Vagina (tissue), 2 donors: ENCODE results near the gene COL27A1. TPM values are rescaled to one million over a fixed set of nuclear protein-coding genes. Genes with fewer than 3 reads are reported as not detected.

ENCODE experiments used
- DNase-seq, 2 donors: peaks; one replicate each; pipeline ENCODE4 v3.0.0-alpha.2; 2017; ENCODE audit errors: extremely low spot score in 2 of 2
- H3K27ac ChIP-seq: fragments of 200-600 bp; sonication (generic); one replicate; pipeline ENCODE4 v1.5.1; 2019
- H3K27me3 ChIP-seq: fragments of 200-600 bp; sonication (generic); one replicate; pipeline ENCODE4 v1.5.1; 2019
- H3K36me3 ChIP-seq, 2 donors: fragments of 200-600 bp; sonication (generic); one replicate each; pipeline ENCODE4 v1.5.1; 2017 to 2019
- H3K4me1 ChIP-seq: fragments of 200-600 bp; sonication (generic); one replicate; pipeline ENCODE4 v1.5.1; 2019
- H3K4me3 ChIP-seq, 2 donors: fragments of 200-600 bp; sonication (generic); 1 replicate in 1 of 2; 2 replicates in 1 of 2; pipeline ENCODE4 v1.5.1; 2016 to 2019
- H3K9me3 ChIP-seq: fragments of 200-600 bp; sonication (generic); one replicate; pipeline ENCODE4 v1.5.1; 2019
- POLR2A ChIP-seq, 2 donors: fragments of 450-650 bp; IDR thresholded peaks; one replicate each; pipeline ENCODE4 v1.6.1; 2017; ENCODE audit warnings: antibody characterized with exemption in 2 of 2, mild to moderate bottlenecking in 2 of 2, moderate library complexity in 2 of 2
- POLR2AphosphoS5 ChIP-seq, 2 donors: sonication (generic); formaldehyde crosslinking; IDR thresholded peaks; one replicate each; pipeline ENCODE4 v1.9.0; 2017; ENCODE audit warnings: antibody characterized with exemption in 2 of 2, mild to moderate bottlenecking in 2 of 2, low read depth in 1 of 2; ENCODE audit not compliant: insufficient read depth in 1 of 2
- intact Hi-C: fragments of 100-400 bp; cut with DNase I; formaldehyde crosslinking; loops from one replicate; pipeline ENCODE4 v1.15.1; 2023
- total RNA-seq: library from RNA; depleted of rRNA; stranded (reverse); fragments of >200 nt; gene quantifications from one replicate; pipeline ENCODE4 v1.2.3, GENCODE V29; 2016
- TF ChIP-seq, protein P1 (sequence below), 3 experiments: fragments of 450-650 bp in 2 of 3; fragments of 200-600 bp in 1 of 3; sonication (generic) in 1 of 3; IDR thresholded peaks; one replicate each; pipeline ENCODE4 v1.5.1; 2017 to 2019; ENCODE audit warnings: antibody characterized with exemption in 3 of 3, mild to moderate bottlenecking in 2 of 3, moderate library complexity in 2 of 3

COL27A1 gene
- total RNA-seq, 1 donor from 2014 or later, result 17.2 TPM

DNA sequence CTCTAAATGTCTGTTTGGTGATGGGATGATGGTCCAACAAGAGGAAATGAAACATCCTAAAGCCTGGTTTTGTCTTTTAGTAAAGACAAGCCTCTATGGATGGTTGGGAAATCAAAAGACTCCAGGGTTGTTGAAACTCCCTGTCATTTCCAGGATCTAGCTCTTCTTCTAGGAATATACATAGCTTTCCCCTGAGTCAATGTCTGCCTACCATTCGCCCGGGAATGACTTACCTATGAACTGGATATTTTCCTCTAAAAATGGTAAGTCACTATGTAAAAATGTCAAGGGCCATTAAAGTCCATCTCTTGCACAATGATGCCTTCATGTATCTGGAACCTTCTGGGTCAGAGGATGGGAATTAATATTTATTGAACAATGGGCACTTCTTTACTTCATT lies 45.2 kb upstream of the COL27A1 start:
- no peak for TF ChIP-seq POLR2A (IDR thresholded peaks at IDR 0.05)
- TF ChIP-seq POLR2AphosphoS5 (IDR thresholded peaks at IDR 0.05; ENCODE audit: insufficient read depth in 1 of 2, low read depth in 1 of 2), result no peak
- TF ChIP-seq, protein P1, sequence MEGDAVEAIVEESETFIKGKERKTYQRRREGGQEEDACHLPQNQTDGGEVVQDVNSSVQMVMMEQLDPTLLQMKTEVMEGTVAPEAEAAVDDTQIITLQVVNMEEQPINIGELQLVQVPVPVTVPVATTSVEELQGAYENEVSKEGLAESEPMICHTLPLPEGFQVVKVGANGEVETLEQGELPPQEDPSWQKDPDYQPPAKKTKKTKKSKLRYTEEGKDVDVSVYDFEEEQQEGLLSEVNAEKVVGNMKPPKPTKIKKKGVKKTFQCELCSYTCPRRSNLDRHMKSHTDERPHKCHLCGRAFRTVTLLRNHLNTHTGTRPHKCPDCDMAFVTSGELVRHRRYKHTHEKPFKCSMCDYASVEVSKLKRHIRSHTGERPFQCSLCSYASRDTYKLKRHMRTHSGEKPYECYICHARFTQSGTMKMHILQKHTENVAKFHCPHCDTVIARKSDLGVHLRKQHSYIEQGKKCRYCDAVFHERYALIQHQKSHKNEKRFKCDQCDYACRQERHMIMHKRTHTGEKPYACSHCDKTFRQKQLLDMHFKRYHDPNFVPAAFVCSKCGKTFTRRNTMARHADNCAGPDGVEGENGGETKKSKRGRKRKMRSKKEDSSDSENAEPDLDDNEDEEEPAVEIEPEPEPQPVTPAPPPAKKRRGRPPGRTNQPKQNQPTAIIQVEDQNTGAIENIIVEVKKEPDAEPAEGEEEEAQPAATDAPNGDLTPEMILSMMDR (IDR thresholded peaks at IDR 0.05), result no peak
- H3K4me3 ChIP-seq, result no peak overlapping the region
- H3K4me1 ChIP-seq, result peaks cover 11% of the 10 kb centered on the region
- no peak overlapping the region for H3K27ac ChIP-seq
- no peaks in the 10 kb centered on the region for H3K27me3 ChIP-seq
- no peak for DNase-seq
- intact Hi-C loops, result no loop called here
- no peaks in the 10 kb centered on the region for H3K9me3 ChIP-seq
- no peaks in the 10 kb centered on the region for H3K36me3 ChIP-seq

DNA sequence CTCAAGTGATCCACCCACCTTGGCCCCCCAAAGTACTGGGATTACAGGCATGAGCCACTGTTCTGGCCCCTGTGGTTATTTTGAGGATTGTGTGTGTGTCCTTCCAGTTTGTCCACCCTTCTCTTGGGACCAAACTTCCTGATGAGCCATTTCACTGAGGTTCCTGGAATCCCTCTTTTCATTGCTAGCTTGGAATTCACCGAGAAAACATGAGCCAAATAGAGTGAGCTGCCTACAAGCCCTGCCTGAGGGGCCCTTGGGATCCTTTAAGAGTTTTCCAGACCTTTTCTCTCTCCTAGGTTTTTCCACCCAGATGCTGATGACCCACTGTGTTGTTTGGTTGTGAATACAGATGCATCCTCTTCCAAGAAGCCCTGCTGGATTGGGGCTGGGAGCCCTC lies 43.0 kb upstream of the COL27A1 start:
- TF ChIP-seq POLR2AphosphoS5 (IDR thresholded peaks at IDR 0.05; ENCODE audit: insufficient read depth in 1 of 2, low read depth in 1 of 2) (no peak), POLR2A (IDR thresholded peaks at IDR 0.05) (no peak)
- TF ChIP-seq, protein P1 (IDR thresholded peaks at IDR 0.05), result no peak
- intact Hi-C loops, result no loop called here
- H3K27ac ChIP-seq, result peak overlapping the region; percentile 24

DNA sequence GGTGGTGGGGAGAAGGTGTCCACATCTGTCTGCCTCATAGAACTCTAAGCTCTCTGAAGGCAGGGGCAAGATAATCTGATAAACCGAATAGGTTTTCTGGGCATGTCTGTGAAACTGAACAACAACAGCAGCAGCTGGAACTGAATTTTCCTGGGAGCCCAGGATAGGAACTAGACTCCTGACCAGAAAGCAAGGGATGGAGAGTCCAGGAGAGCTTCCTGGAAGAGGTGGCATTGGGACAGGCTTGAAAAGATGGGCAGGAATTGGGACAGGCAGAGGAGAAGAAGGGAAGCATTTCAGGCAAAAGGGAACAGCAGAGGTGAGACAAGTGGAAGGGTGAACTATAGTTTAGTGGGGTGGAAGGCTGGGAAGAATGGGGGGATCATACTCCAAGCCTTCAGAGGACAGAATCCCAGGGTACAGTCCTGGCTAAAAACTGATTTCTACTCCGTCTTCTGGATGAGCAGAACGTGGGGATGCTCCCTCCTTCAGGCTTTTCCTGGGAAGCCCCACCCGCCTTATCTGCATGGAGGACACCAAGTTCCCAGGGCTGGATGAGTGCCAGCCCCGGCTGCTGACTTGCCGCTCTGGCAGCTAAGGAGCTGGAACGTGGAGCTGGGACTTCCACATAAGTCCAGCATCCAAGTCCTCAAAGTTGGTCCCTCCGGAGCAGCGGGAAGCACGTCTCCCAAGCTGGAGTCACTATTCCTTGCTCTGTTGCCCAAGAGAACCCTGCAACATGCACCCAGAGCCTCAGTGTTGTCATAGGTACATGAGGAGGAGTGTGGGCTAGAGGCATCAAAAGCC lies 42.4 kb upstream of the COL27A1 start:
- no peaks in the 10 kb centered on the region for H3K36me3 ChIP-seq
- H3K4me3 ChIP-seq, result no peak overlapping the region
- peaks cover 11% of the 10 kb centered on the region for H3K4me1 ChIP-seq
- H3K27me3 ChIP-seq, result no peaks in the 10 kb centered on the region
- TF ChIP-seq, protein P1 (IDR thresholded peaks at IDR 0.05), result no peak
- TF ChIP-seq POLR2A (IDR thresholded peaks at IDR 0.05) (no peak), POLR2AphosphoS5 (IDR thresholded peaks at IDR 0.05; ENCODE audit: insufficient read depth in 1 of 2, low read depth in 1 of 2) (peak; percentile 40 to 72)
- DNase-seq, result peak in 1 of 2 donors; percentile 97
- H3K9me3 ChIP-seq, result no peaks in the 10 kb centered on the region
- peak overlapping the region; percentile 24 for H3K27ac ChIP-seq
- intact Hi-C loops, result no loop called here

More for the DNA sequence above, 43.0 kb upstream of the COL27A1 start:
- no peaks in the 10 kb centered on the region for H3K36me3 ChIP-seq
- no peaks in the 10 kb centered on the region for H3K9me3 ChIP-seq
- H3K27me3 ChIP-seq, result no peaks in the 10 kb centered on the region
- no peak overlapping the region for H3K4me3 ChIP-seq
- DNase-seq, result no peak
- H3K4me1 ChIP-seq, result peaks cover 11% of the 10 kb centered on the region

DNA sequence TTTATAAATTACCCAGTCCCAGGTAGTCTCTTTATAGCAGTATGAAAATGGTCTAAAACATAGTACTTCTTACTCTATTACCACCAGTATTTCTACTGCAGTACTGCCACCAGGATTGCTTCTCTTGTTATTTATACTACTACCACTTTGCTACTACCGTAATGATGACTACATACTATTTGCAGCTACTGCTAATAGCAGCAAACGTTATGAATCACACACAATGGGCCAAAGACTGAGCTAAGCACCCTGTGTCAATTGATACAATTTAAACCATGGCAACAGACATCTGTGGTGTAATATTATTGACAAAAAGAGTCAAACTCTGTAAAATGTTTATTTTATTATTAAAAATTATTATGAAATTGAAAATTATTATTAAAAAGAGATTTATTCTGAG lies 41.0 kb upstream of the COL27A1 start:
- TF ChIP-seq POLR2AphosphoS5 (IDR thresholded peaks at IDR 0.05; ENCODE audit: insufficient read depth in 1 of 2, low read depth in 1 of 2) (no peak), POLR2A (IDR thresholded peaks at IDR 0.05) (no peak)
- TF ChIP-seq, protein P1 (IDR thresholded peaks at IDR 0.05), result no peak
- intact Hi-C loops, result no loop called here
- H3K27me3 ChIP-seq, result no peaks in the 10 kb centered on the region

DNA sequence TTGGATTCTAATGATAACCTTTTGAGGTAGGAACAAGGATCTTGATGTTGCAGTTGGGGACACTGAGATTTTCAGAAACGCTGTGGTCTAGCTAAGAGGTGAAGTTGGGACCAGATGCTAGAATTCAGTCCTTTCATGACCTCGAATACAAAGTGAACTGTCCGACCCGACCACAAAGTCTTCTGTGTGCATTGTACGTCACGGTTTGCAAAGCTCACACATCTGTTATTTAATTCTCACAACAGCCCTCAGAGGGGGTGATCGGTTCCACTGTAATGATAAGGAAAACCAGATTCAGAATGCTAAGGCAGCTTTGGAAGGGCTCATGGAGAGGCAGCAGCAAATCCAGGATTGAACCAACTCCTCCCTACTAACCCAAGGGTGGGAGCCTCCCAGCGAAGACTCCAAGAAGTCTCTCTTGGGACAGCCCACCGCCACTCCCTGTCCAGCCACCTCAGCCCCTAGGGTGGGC lies 39.6 kb upstream of the COL27A1 start:
- intact Hi-C loops, result no loop called here
- H3K9me3 ChIP-seq, result no peaks in the 10 kb centered on the region
- H3K27me3 ChIP-seq, result no peaks in the 10 kb centered on the region
- DNase-seq, result no peak
- TF ChIP-seq, protein P1 (IDR thresholded peaks at IDR 0.05), result no peak
- TF ChIP-seq POLR2A (IDR thresholded peaks at IDR 0.05), result no peak
- no peak overlapping the region for H3K4me3 ChIP-seq
- peaks cover 11% of the 10 kb centered on the region for H3K4me1 ChIP-seq
- no peaks in the 10 kb centered on the region for H3K36me3 ChIP-seq
- H3K27ac ChIP-seq, result no peak overlapping the region

More for the DNA sequence above, 41.0 kb upstream of the COL27A1 start:
- no peak overlapping the region for H3K4me3 ChIP-seq
- DNase-seq, result no peak
- H3K27ac ChIP-seq, result no peak overlapping the region
- no peaks in the 10 kb centered on the region for H3K36me3 ChIP-seq
- no peaks in the 10 kb centered on the region for H3K9me3 ChIP-seq
- H3K4me1 ChIP-seq, result peaks cover 11% of the 10 kb centered on the region
